HepG2 (cell line): ENCODE results near the gene CRYBA2. TPM values are rescaled to one million over a fixed set of nuclear protein-coding genes. Genes with fewer than 3 reads are reported as not detected.

Source experiments
- ATAC-seq: fragments of 200-7000 bp; cut with Tn5 transposase; 3 replicates; pipeline ENCODE4 v1.9.1; 2020; ENCODE audit warnings: mild to moderate bottlenecking, moderate library complexity
- BruUV-seq: library from RNA; stranded (reverse); fragments of 400-500 nt; replicated peaks from 2 replicates; lab custom pipeline; 2021; lab: Mats Ljungman, UMichigan
- CTCF ChIA-PET: fragments of 300-600 bp; formaldehyde crosslinking; extraction: SDS; loops from one replicate; lab custom pipeline; 2021; ENCODE audit warnings: low total read pairs, inconsistent platforms, low intra/inter-chr PET ratio; lab: Yijun Ruan, JAX
- POLR2A ChIA-PET: fragments of 350-600 bp; sonication (Branson Sonifier 250); formaldehyde crosslinking; loops from one replicate; lab custom pipeline; 2020; ENCODE audit warnings: antibody characterized with exemption, inconsistent platforms; lab: Yijun Ruan, JAX
- DNase-seq: peaks from one replicate; pipeline ENCODE4 v3.0.0-alpha.2; 2015; ENCODE audit warnings: low spot score
- FAIRE-seq: peaks from 3 replicates; lab custom pipeline; 2011; peaks lifted over from hg19 to GRCh38; lab: Jason Lieb, UNC
- H2AFZ ChIP-seq: one replicate; pipeline ENCODE4 v1.6.1; 2011; ENCODE audit warnings: low read length, inconsistent platforms
- H3K27ac ChIP-seq: fragments of 300-600 bp; 3 replicates; pipeline ENCODE4 v1.8.0; 2011; ENCODE audit warnings: mixed run types, mild to moderate bottlenecking, mixed read lengths, low read length, inconsistent platforms; ENCODE audit not compliant: insufficient read depth; ENCODE audit errors: extremely low read length
- H3K27me3 ChIP-seq, 2 experiments: fragments of 200-600 bp in 1 of 2; 2 replicates in 1 of 2; 3 replicates in 1 of 2; pipeline versions ENCODE4 v1.6.0 to v1.8.0; 2011; ENCODE audit warnings: low read length in 2 of 2, mild to moderate bottlenecking in 2 of 2, moderate library complexity in 2 of 2, inconsistent platforms in 1 of 2; ENCODE audit not compliant: insufficient read depth in 2 of 2, control insufficient read depth in 1 of 2
- H3K36me3 ChIP-seq, 2 experiments: fragments of 200-600 bp in 1 of 2; replicated peaks in 1 of 2; 2 replicates in 1 of 2; 3 replicates in 1 of 2; pipeline versions ENCODE4 v1.5.1 to v1.8.0; 2011; ENCODE audit warnings: low read length in 2 of 2, inconsistent platforms in 1 of 2; ENCODE audit not compliant: insufficient read depth in 2 of 2, control insufficient read depth in 1 of 2
- H3K4me1 ChIP-seq: 2 replicates; pipeline ENCODE4 v1.5.1; 2012; ENCODE audit warnings: low read length, inconsistent platforms; ENCODE audit not compliant: insufficient read depth
- H3K4me2 ChIP-seq: 2 replicates; pipeline ENCODE4 v1.6.0; 2011; ENCODE audit warnings: low read depth, low read length, inconsistent platforms
- H3K4me3 ChIP-seq, 3 experiments: fragments of 200-600 bp in 1 of 3; sonication (generic), shearing (Covaris generic) in 1 of 3; replicated peaks in 1 of 3; 2 replicates each; pipeline ENCODE4 v1.5.1; 2011 to 2016; ENCODE audit warnings: low read length in 3 of 3, inconsistent platforms in 2 of 3, low read depth in 2 of 3, mild to moderate bottlenecking in 2 of 3, control low read depth in 1 of 3, mixed read lengths in 1 of 3; ENCODE audit not compliant: insufficient read depth in 1 of 3
- H3K79me2 ChIP-seq: one replicate; pipeline ENCODE4 v1.6.1; 2011; ENCODE audit warnings: low read length, inconsistent platforms; ENCODE audit not compliant: insufficient read depth
- H3K9ac ChIP-seq: 2 replicates; pipeline ENCODE4 v1.6.0; 2011; ENCODE audit warnings: mild to moderate bottlenecking, low read depth, low read length, inconsistent platforms; ENCODE audit not compliant: insufficient read depth
- H3K9me3 ChIP-seq: 2 replicates; pipeline ENCODE4 v1.5.1; 2012; ENCODE audit warnings: mild to moderate bottlenecking, low read length
- H4K20me1 ChIP-seq: 2 replicates; pipeline ENCODE4 v1.6.0; 2011; ENCODE audit warnings: inconsistent platforms, mild to moderate bottlenecking, low read length, moderate library complexity; ENCODE audit not compliant: insufficient read depth
- HNRNPK ChIP-seq: fragments of 200-400 bp; formaldehyde crosslinking; IDR thresholded peaks from 2 replicates; pipeline ENCODE4 v1.6.1; 2018; ENCODE audit warnings: low read length, low read depth, moderate library complexity, mild to moderate bottlenecking; ENCODE audit not compliant: poor library complexity, severe bottlenecking
- KMT2B ChIP-seq: IDR thresholded peaks from 2 replicates; pipeline ENCODE4 v1.6.1; 2016; ENCODE audit warnings: missing genetic modification reagents, missing compliant biosample characterization
- RELA ChIP-seq: sonication (generic); formaldehyde crosslinking; IDR thresholded peaks from 2 replicates; pipeline ENCODE4 v1.4.0; 2020; ENCODE audit warnings: missing genetic modification reagents
- SMARCC2 ChIP-seq: fragments of 450-650 bp; IDR thresholded peaks from 2 replicates; pipeline ENCODE4 v1.6.1; 2017; ENCODE audit warnings: antibody characterized with exemption, mild to moderate bottlenecking
- ZNF318 ChIP-seq: sonication (generic); formaldehyde crosslinking; IDR thresholded peaks from 2 replicates; pipeline ENCODE4 v1.4.0; 2020; ENCODE audit warnings: mild to moderate bottlenecking, missing genetic modification reagents
- WGBS: methylation state at CpG from one replicate; pipeline ENCODE4 v1.1.6; 2017; ENCODE audit warnings: low lambda C conversion rate; 5-methylcytosine and 5-hydroxymethylcytosine counted together
- in situ Hi-C: cut with HindIII; loops from 2 replicates; pipeline ENCODE4 v1.10.0; 2017; ENCODE audit warnings: low pct_unique_long_range_greater_than_20kb; ENCODE audit not compliant: extremely low pct_ligation_motif_present
- intact Hi-C: fragments of 100-400 bp; cut with micrococcal nuclease; formaldehyde crosslinking; loops from one replicate; pipeline ENCODE4 v1.10.0; 2022; ENCODE audit not compliant: unreplicated experiment
- polyA plus RNA-seq, 8 experiments: library from polyadenylated mRNA; depleted of rRNA in 3 of 8; stranded (reverse) in 7 of 8; unstranded in 1 of 8; fragments of >200 nt; fragmentation: Illumina TruSeq in 4 of 8; extraction: Trizol in 4 of 8; gene quantifications; 2 replicates each; pipeline versions ENCODE4 v1.2.1 to v1.2.3, GENCODE V29; 2011 to 2016; ENCODE audit warnings: low read depth in 4 of 8, missing spikeins in 1 of 8, mixed read lengths in 1 of 8; ENCODE audit not compliant: insufficient read depth in 1 of 8
- total RNA-seq, 5 experiments: library from RNA; depleted of rRNA; stranded (reverse); fragments of >200 nt; fragmentation: Illumina TruSeq; extraction: Trizol; gene quantifications; 2 replicates each; pipeline ENCODE4 v1.2.3, GENCODE V29; 2016; ENCODE audit warnings: low read depth in 1 of 5

CRYBA2 gene
- total and polyA plus RNA-seq, 2 of the 13 experiments (the other 11 are each of a cell fraction or from before 2014, with no cell fraction given), result not detected

DNA sequence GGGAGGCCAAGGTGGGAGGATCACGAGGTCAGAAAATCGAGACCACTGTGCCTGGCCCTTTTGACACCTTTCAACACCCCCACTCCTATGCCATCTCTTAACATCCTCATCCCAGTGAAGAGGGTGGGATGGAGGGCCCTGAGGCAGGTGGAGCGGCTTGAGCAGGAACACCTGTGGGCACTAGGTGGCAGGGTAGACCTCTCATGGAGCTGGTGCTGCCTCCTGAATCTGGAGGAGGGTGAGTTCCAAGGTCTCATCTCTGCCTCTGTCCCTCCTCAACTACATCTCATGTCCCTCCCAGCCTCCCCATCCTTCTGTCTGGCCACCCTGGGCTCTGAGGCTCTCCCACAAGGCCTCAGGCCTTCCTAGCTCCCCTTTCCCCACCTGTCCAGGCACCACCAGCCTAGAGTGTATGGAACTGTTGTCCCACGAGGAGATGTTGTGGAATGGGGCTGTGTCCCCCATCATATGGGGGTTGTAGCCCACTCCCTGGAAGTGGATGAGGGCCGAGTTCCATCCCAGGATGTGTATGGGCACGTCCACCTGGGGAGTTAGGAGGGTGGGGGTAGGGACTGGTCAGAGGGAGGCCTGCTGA is 17.0 kb upstream of the CRYBA2 start (continued):
- TF ChIP-seq ZNF318, result 0 out of 2 replicates have a peak, but pooled peaks have one; percentile 55

- CTCF ChIA-PET, result interaction anchor here (2.9 kb wide), 1 partner anchor 146 kb away, joined by 13 read pairs; no protein-coding TSS in a partner anchor
- ATAC-seq, result no peak
Observed at GRCh38 chr2:219009294-219009693, 16.1 kb upstream of the CRYBA2 start.

More at GRCh38 chr2:219009294-219009693, 16.1 kb upstream of the CRYBA2 start:
- no peak overlapping the region for H3K4me3 ChIP-seq
- in situ Hi-C loops, result no loop called here
- H3K79me2 ChIP-seq, result no peaks in the 10 kb centered on the region
- H3K27ac ChIP-seq, result no peak overlapping the region
- no peak for DNase-seq
- WGBS, result 16% methylated on average over 2 of the region's 2 CpGs
- no peak overlapping the region for H3K9ac ChIP-seq
- no peak overlapping the region for H3K4me2 ChIP-seq
- TF ChIP-seq KMT2B (CRISPR knock-in tag) (no peak), HNRNPK (peak; percentile 56), SMARCC2 (no peak), RELA (CRISPR knock-in tag) (no peak)
- BruUV-seq, result no TSS peak
- peaks cover 2% of the 10 kb centered on the region; the same call in 1 of the 2 replicates for H4K20me1 ChIP-seq
- POLR2A ChIA-PET, result no interaction called here
- no peaks in the 10 kb centered on the region for H3K36me3 ChIP-seq
- H2AFZ ChIP-seq, result no peak overlapping the region
- H3K9me3 ChIP-seq, result no peaks in the 10 kb centered on the region
- no peak for FAIRE-seq
- peaks cover 11 to 48% of the 10 kb centered on the region in 2 experiments for H3K27me3 ChIP-seq
- peaks cover 7% of the 10 kb centered on the region; the same call in 1 of the 2 replicates for H3K4me1 ChIP-seq
- intact Hi-C loops, result no loop called here
